B cell (primary cell): ENCODE measurements around the gene CHCHD1. TPM values are rescaled to one million over a fixed set of nuclear protein-coding genes. Genes with fewer than 3 reads are reported as not detected.

Experiments used
- ATAC-seq: fragments of 200-7000 bp; cut with Tn5 transposase; one replicate; pipeline ENCODE4 v1.10.0; 2021; ENCODE audit warnings: low read depth, mild to moderate bottlenecking, moderate number of reproducible peaks, moderate library complexity
- CTCF ChIA-PET: fragments of 350-600 bp; sonication (Branson Sonifier 250); formaldehyde crosslinking; loops from one replicate; lab custom pipeline; 2021; ENCODE audit warnings: antibody characterized with exemption, inconsistent platforms; lab: Charles Lee
- POLR2A ChIA-PET: fragments of 350-600 bp; sonication (Branson Sonifier 250); formaldehyde crosslinking; loops from one replicate; lab custom pipeline; 2021; ENCODE audit warnings: antibody characterized with exemption; lab: Charles Lee
- DNase-seq: peaks from one replicate; pipeline ENCODE4 v3.0.0; 2013
- H2AFZ ChIP-seq: 2 replicates; pipeline ENCODE4 v1.6.1; 2012; ENCODE audit warnings: mild to moderate bottlenecking, low read depth, low read length; ENCODE audit not compliant: insufficient read depth, poor library complexity, severe bottlenecking
- H3K27ac ChIP-seq, 2 donors: 1 replicate in 1 of 2; 2 replicates in 1 of 2; pipeline ENCODE4 v1.5.1; 2012 to 2013; ENCODE audit warnings: low read length in 2 of 2, mild to moderate bottlenecking in 2 of 2, moderate library complexity in 1 of 2
- H3K27me3 ChIP-seq, 4 experiments: fragments of 200-600 bp in 1 of 4; sonication (generic) in 1 of 4; replicated peaks in 1 of 4; 1 replicate in 2 of 4; 2 replicates in 2 of 4; pipeline versions ENCODE4 v1.6.1 to v1.7.0; 2013 to 2016; ENCODE audit warnings: low read length in 3 of 4, mild to moderate bottlenecking in 2 of 4, mixed read lengths in 1 of 4, moderate library complexity in 1 of 4; ENCODE audit not compliant: insufficient read depth in 4 of 4, control insufficient read depth in 3 of 4; ENCODE audit errors: control extremely low read depth in 1 of 4
- H3K36me3 ChIP-seq, 2 experiments: replicated peaks in 1 of 2; 1 replicate in 1 of 2; 2 replicates in 1 of 2; pipeline versions ENCODE4 v1.6.1 to v1.7.1; 2013; ENCODE audit warnings: low read length in 1 of 2; ENCODE audit not compliant: insufficient read depth in 2 of 2, control insufficient read depth in 1 of 2; ENCODE audit errors: control extremely low read depth in 1 of 2, extremely low read depth in 1 of 2
- H3K4me1 ChIP-seq, 2 donors: fragments of 200-600 bp in 1 of 2; sonication (generic) in 1 of 2; 1 replicate in 1 of 2; 2 replicates in 1 of 2; pipeline versions ENCODE4 v1.5.1 to v1.6.1; 2013 to 2017; ENCODE audit warnings: low read length in 2 of 2; ENCODE audit not compliant: control insufficient read depth in 2 of 2, insufficient read depth in 2 of 2
- H3K4me2 ChIP-seq: replicated peaks from 2 replicates; pipeline ENCODE3; 2012; ENCODE audit warnings: mild to moderate bottlenecking, low read depth, low read length; ENCODE audit not compliant: poor library complexity, severe bottlenecking
- H3K4me3 ChIP-seq, 5 experiments: fragments of 200-600 bp in 1 of 5; sonication (generic) in 1 of 5; 1 replicate in 3 of 5; 2 replicates in 2 of 5; pipeline versions ENCODE4 v1.5.1 to v1.7.0; 2011 to 2016; ENCODE audit warnings: low read length in 4 of 5, mild to moderate bottlenecking in 4 of 5, low read depth in 2 of 5, control low read depth in 1 of 5, moderate library complexity in 1 of 5; ENCODE audit not compliant: insufficient read depth in 1 of 5; ENCODE audit errors: control extremely low read depth in 1 of 5, extremely low read depth in 1 of 5
- H3K79me2 ChIP-seq: fragments of 200-600 bp; sonication (generic); one replicate; pipeline ENCODE4 v1.6.0; 2016; ENCODE audit warnings: low read length; ENCODE audit not compliant: control insufficient read depth, insufficient read depth
- H3K9ac ChIP-seq: fragments of 200-600 bp; sonication (generic); 2 replicates; pipeline ENCODE4 v1.6.1; 2017; ENCODE audit warnings: mild to moderate bottlenecking, low read length, moderate library complexity
- H3K9me3 ChIP-seq, 3 donors: one replicate each; pipeline versions ENCODE4 v1.6.1 to v1.7.1; 2013; ENCODE audit warnings: low read length in 2 of 3; ENCODE audit not compliant: control insufficient read depth in 2 of 3, insufficient read depth in 1 of 3; ENCODE audit errors: control extremely low read depth in 1 of 3
- H4K20me1 ChIP-seq: 2 replicates; pipeline ENCODE4 v1.6.0; 2012; ENCODE audit warnings: mild to moderate bottlenecking, low read length; ENCODE audit not compliant: insufficient read depth, control insufficient read depth, poor library complexity, severe bottlenecking
- H3K27ac Mint-ChIP-seq: one replicate; pipeline ENCODE4 v1.8.0; 2021; ENCODE audit warnings: mixed read lengths
- H3K27me3 Mint-ChIP-seq: one replicate; pipeline ENCODE4 v1.8.0; 2021; ENCODE audit warnings: mixed read lengths
- H3K4me1 Mint-ChIP-seq: one replicate; pipeline ENCODE4 v1.8.0; 2021; ENCODE audit warnings: mixed read lengths
- H3K4me3 Mint-ChIP-seq: one replicate; pipeline ENCODE4 v1.8.0; 2021; ENCODE audit warnings: mixed read lengths
- H3K9me3 Mint-ChIP-seq: one replicate; pipeline ENCODE4 v1.8.0; 2022; ENCODE audit warnings: mixed read lengths; ENCODE audit not compliant: insufficient read depth
- EZH2 ChIP-seq: IDR thresholded peaks from 2 replicates; pipeline ENCODE4 v1.6.1; 2012; ENCODE audit warnings: borderline replicate concordance, low read depth, mild to moderate bottlenecking, moderate library complexity, low read length; ENCODE audit not compliant: insufficient read depth, poor library complexity, severe bottlenecking
- WGBS: methylation state at CpG from one replicate; pipeline ENCODE4 v1.1.5; 2013; ENCODE audit warnings: missing lambda C conversion rate; ENCODE audit not compliant: insufficient coverage; 5-methylcytosine and 5-hydroxymethylcytosine counted together
- intact Hi-C: fragments of 100-400 bp; cut with micrococcal nuclease; formaldehyde crosslinking; loops from one replicate; pipeline ENCODE4 v1.10.0; 2022
- polyA plus RNA-seq: library from polyadenylated mRNA; depleted of rRNA; stranded (reverse); fragments of >200 nt; gene quantifications from 2 replicates; pipeline ENCODE4 v1.2.3, GENCODE V29; 2012
- total RNA-seq, 2 donors: library from RNA; stranded (reverse); fragments of 120-200 nt in 1 of 2; gene quantifications; 1 replicate in 1 of 2; 2 replicates in 1 of 2; pipeline versions ENCODE4 v1.2.3 to v1.2.4, GENCODE V29; 2013 to 2022
- TF ChIP-seq, protein P1 (sequence below): fragments of 200-600 bp; IDR thresholded peaks from one replicate; pipeline ENCODE4 v1.8.0; 2022; ENCODE audit warnings: antibody characterized with exemption, mild to moderate bottlenecking

Gene CHCHD1
- total and polyA plus RNA-seq, 2 donors (not counting 1 experiment from before 2014, with no cell fraction given) = 11.9 to 14.7 TPM

DNA sequence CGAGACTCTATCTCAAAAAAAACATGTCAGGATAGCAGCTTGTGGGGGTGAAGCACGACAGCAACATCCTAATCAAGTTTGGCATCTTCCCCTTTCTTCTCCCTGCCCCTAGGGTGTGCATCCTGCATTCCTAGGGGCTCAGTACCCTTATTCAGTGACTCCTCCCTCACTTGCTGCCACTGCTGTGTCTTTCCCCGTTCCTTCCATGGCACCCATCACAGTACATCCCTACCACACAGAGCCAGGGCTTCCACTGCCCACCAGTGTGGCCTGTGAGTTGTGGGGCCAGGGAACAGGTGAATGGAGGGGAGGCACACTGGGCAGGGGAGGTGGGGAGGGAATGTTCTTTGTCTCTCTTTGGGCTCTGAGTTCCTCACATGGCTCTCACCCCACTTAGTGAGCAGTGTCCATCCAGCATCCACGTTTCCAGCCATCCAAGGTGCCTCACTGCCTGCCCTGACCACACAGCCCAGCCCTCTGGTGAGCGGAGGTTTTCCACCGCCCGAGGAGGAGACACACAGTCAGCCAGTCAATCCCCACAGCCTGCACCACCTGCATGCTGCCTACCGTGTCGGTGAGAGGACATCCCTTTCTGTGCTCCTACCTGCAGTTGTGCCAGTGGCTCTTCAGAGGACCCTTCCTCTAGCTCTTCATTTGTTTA, 18.2 kb downstream of the CHCHD1 start:
- intact Hi-C loops = no loop called here

More for the DNA sequence above, 18.2 kb downstream of the CHCHD1 start:
- ChIA-PET CTCF (interaction anchor here (1.1 kb wide), 1 partner anchor 80 kb away, joined by 3 read pairs; no protein-coding TSS in a partner anchor), POLR2A (interaction anchor here (0.8 kb wide), 1 partner anchor 8 kb away, joined by 3 read pairs; no protein-coding TSS in a partner anchor)
- WGBS = 95% methylated on average over 7 of the region's 9 CpGs
- TF ChIP-seq, protein P1, sequence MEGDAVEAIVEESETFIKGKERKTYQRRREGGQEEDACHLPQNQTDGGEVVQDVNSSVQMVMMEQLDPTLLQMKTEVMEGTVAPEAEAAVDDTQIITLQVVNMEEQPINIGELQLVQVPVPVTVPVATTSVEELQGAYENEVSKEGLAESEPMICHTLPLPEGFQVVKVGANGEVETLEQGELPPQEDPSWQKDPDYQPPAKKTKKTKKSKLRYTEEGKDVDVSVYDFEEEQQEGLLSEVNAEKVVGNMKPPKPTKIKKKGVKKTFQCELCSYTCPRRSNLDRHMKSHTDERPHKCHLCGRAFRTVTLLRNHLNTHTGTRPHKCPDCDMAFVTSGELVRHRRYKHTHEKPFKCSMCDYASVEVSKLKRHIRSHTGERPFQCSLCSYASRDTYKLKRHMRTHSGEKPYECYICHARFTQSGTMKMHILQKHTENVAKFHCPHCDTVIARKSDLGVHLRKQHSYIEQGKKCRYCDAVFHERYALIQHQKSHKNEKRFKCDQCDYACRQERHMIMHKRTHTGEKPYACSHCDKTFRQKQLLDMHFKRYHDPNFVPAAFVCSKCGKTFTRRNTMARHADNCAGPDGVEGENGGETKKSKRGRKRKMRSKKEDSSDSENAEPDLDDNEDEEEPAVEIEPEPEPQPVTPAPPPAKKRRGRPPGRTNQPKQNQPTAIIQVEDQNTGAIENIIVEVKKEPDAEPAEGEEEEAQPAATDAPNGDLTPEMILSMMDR = no peak
- no peak for TF ChIP-seq EZH2
- no peaks in the 10 kb centered on the region for H3K27me3 Mint-ChIP-seq
- DNase-seq (no peak), ATAC-seq (no peak)
- H2AFZ ChIP-seq = no peak overlapping the region
- H3K27me3 ChIP-seq = no peaks in the 10 kb centered on the region
- H3K4me3 ChIP-seq = no peak overlapping the region
- H3K36me3 ChIP-seq = peaks cover 2 to 64% of the 10 kb centered on the region in 2 experiments
- no peaks in the 10 kb centered on the region for H3K9me3 Mint-ChIP-seq
- no peak overlapping the region for H3K27ac ChIP-seq
- H3K4me2 ChIP-seq = no peak overlapping the region
- peaks cover 7% of the 10 kb centered on the region for H3K4me1 Mint-ChIP-seq
- peaks cover 14% of the 10 kb centered on the region for H4K20me1 ChIP-seq
- peaks cover 4% of the 10 kb centered on the region for H3K79me2 ChIP-seq
- peaks cover 8 to 12% of the 10 kb centered on the region in 2 donors for H3K4me1 ChIP-seq
- H3K4me3 Mint-ChIP-seq = no peak overlapping the region
- no peak overlapping the region for H3K27ac Mint-ChIP-seq
- no peak overlapping the region for H3K9ac ChIP-seq
- no peaks in the 10 kb centered on the region for H3K9me3 ChIP-seq
